Mononuclear cell (primary cell): ENCODE measurements around the gene CMSS1. TPM values are rescaled to one million over a fixed set of nuclear protein-coding genes. Genes with fewer than 3 reads are reported as not detected.

ENCODE experiments used
- H3K27me3 ChIP-seq: 2 replicates; pipeline ENCODE4 v1.6.0; 2011; ENCODE audit warnings: low read length, control low read depth; ENCODE audit not compliant: insufficient read depth
- H3K4me1 ChIP-seq: 2 replicates; pipeline ENCODE4 v1.5.1; 2011; ENCODE audit warnings: mild to moderate bottlenecking, low read length, control low read depth; ENCODE audit not compliant: insufficient read depth
- H3K4me3 ChIP-seq: 2 replicates; pipeline ENCODE4 v1.5.1; 2011; ENCODE audit warnings: mild to moderate bottlenecking, low read length, moderate library complexity
- H3K9me3 ChIP-seq: 2 replicates; pipeline ENCODE4 v1.5.1; 2011; ENCODE audit warnings: low read depth, mild to moderate bottlenecking, control low read depth, low read length
- total RNA-seq: library from RNA; depleted of rRNA; stranded (reverse); fragments of >200 nt; gene quantifications from one replicate; pipeline ENCODE4 v1.2.3, GENCODE V29; 2012

The CMSS1 gene
- total RNA-seq, 1 donor = 4.6 TPM

DNA sequence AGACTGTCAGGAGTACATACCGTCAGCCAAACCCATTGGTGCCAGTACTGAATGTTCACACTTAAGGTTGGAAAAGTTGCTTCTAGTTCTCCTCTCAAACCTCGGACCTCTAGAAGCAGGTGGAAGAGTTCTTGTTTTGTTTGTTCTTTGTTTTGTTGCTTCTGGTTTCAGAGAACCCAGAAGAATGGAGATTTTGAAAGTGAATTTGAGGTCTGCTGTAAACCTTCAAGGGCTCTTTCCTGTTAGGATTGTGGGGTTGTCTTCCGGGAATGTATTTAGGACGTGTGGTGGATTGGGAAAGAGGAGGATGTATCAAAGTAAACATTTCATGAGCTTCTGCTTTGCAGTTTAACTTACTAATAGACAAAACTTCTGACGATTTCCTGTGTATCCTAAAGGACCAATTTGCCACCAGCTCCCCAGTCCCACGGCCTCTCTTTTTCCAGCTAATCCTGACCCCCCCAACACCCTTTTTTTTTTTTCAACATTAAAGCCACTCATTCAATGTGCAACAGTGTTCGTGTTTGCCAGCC is 246.3 kb downstream of the CMSS1 start:
- H3K9me3 ChIP-seq = no peaks in the 10 kb centered on the region
- peaks cover 20% of the 10 kb centered on the region for H3K4me1 ChIP-seq
- no peak overlapping the region for H3K4me3 ChIP-seq
- no peaks in the 10 kb centered on the region for H3K27me3 ChIP-seq

DNA sequence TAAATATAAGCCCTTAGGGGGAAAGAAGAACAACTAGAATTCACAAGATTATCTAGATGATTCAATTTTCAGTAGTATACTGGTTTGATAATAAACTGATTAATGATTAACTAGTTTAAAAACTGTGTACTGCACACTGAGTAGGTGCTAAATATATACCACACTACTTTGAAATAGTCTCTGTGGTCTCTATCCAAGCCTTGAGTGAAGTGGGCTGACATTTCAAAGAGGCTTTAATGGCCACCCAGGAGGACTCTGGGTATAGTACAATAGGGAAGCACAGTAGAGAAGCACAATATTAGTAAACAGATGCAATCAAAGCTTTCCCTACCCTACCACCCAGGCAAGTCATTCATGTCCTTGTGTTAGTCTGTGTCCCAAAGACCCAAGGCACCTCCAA is 249.9 kb downstream of the CMSS1 start:
- Histone ChIP-seq H3K27me3 (no peaks in the 10 kb centered on the region), H3K9me3 (no peaks in the 10 kb centered on the region), H3K4me3 (no peak overlapping the region), H3K4me1 (peaks cover 27% of the 10 kb centered on the region)

DNA sequence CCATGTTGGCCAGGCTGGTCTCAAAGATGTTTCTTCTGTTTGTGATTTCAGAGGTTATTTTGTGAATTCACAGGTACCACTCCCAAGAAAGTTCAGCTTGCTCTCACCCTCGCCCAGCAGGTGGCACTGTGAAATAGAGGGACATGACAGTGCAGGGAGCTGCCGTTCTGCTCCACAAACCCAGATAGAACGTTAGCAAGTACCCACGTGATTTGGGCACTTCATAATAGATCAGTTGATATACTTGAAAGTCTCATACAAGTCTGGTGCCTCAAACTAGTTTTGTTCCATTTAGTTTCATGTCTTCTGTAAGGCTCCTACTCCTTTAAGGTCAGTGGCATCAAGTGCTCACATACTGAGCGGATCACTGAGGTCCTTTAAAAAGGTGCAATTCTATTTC is 251.2 kb downstream of the CMSS1 start:
- Histone ChIP-seq H3K27me3 (no peaks in the 10 kb centered on the region), H3K4me3 (no peak overlapping the region), H3K9me3 (no peaks in the 10 kb centered on the region), H3K4me1 (peaks cover 39% of the 10 kb centered on the region)

DNA sequence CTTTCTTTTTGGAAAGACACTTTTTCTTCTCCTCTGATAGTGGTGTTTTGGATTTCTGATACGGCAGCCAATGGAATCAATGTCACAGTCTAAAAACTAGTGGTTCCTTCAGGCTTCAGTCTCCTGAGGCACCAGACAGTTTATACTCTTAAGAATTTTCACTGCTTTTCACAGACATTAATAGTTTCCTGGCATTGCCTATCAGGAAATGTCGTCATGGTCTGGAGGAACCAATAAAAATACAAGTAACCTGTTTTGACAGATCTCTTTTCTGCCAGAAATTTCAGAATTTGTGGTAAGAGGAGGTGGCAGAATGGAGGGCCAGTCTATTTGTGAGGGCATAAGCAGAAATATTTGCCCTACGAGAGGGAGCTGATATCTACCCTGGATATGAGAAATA is 251.8 kb downstream of the CMSS1 start:
- Histone ChIP-seq H3K4me3 (no peak overlapping the region), H3K9me3 (no peaks in the 10 kb centered on the region), H3K4me1 (peaks cover 46% of the 10 kb centered on the region)

DNA sequence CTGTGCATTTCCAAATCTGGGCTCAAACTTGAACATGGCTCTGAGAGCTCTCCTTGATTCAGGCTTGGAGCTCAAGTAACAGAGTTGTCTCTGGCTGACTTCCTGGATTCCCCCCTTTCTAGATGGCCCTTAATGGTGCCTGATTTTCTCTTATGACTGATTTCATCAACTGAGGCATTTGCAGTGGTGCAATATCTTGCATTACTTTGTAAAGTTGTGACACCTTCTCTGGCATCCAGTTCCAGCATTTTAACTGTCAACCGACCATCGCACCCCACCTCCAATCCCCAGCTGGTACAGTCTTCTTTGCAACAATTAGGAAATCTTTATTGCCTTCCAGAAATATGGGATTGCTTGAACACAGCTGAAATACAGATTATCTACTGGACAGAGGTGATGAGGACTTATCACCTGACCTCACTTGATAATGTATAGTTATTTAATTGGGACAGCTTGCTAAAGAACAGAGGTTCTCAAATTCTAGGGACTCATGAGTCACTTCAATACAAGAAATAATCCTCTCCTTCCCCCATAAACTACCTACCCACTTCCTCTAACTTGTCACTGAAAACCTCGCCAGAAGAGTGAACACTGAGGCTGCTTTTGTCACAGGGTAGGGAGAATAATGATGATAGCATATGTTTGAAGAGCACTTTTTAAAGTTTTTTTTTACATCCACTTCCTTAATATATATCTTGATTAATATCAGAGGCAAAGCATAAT is 254.8 kb downstream of the CMSS1 start:
- no peaks in the 10 kb centered on the region for H3K9me3 ChIP-seq
- no peaks in the 10 kb centered on the region for H3K27me3 ChIP-seq
- no peak overlapping the region for H3K4me3 ChIP-seq
- H3K4me1 ChIP-seq = peaks cover 60% of the 10 kb centered on the region

More for the DNA sequence above, 251.8 kb downstream of the CMSS1 start:
- H3K27me3 ChIP-seq = no peaks in the 10 kb centered on the region

DNA sequence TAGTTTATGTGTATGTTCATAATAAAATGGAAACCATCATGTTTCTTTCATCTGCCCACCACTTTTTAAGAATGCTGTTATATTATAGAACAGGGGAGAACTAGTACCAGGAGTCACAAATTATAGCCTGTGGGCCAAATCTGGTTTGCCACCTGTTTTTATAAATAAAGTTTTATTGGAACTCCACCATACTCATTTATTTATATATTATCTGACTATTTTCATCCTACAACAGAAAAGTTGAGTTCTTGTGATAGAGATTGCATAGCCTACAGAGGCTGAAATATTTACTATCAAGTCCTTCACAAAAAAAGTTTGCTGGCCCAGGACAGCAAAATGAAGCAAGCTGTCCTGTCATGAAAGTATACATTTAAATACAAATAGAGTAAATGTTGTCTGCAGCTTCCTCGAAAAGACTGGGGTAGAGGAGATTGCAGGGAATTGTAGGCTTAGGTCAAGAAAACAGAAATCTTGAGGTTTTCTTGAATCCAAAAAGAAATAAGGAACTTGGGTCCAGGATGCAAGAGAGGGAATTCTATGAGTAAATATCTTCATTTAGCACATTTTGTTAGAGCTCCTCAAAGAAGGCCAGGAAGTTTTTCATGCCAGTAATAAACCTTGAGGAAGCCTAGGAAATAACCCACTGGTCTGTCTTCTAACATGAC is 255.5 kb downstream of the CMSS1 start:
- Histone ChIP-seq H3K27me3 (no peaks in the 10 kb centered on the region), H3K4me1 (peaks cover 60% of the 10 kb centered on the region), H3K4me3 (no peak overlapping the region), H3K9me3 (no peaks in the 10 kb centered on the region)

DNA sequence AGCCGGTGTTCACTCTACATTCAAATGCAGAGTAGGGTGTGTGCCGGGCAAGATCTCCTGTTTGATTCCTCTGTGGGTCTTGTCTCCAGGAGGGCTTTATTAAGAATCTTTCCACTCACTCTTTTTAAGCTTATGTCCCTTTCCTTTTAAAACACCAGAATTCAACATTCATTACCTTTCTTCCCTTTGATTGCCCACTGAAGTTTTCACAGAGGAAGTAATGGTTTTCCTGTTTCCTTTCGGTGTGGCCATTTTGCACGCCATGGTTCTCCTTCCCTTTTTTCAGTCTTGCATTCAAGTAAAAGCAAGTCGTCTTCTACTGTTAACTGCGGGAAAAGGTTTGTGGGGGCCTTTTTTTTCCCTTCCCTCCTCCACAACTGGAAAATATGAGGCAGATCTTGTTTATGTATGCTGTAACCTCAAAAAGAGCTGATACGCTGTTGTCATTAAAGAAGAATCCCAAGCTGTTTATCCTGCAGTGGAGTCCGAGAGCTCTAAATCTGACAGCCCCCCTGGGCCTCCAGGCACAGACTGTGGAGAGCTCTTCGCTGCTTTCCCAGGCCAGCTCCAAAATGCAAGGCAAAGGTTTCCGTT is 256.1 kb downstream of the CMSS1 start:
- H3K9me3 ChIP-seq = no peaks in the 10 kb centered on the region
- peaks cover 58% of the 10 kb centered on the region for H3K4me1 ChIP-seq

DNA sequence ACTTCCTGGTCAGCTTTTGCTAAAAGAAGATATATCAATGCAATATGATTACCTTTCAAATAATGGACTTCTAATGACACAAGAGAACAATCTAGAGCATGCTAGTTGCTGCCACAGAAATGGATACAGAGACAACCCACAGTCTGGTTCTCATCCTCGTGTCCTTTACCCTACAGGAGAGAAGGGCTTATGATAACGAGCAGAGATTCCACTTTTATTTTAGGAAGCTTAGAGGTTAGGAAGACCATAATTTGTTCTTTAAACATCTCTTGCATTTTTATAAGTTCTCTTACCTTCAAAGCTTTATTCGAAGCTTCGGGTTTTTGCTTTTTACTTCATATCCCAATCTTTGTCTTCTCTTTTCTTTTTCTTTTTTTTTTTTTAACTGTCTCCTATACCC is 257.5 kb downstream of the CMSS1 start:
- H3K27me3 ChIP-seq = no peaks in the 10 kb centered on the region
- H3K4me1 ChIP-seq = peaks cover 49% of the 10 kb centered on the region
- no peaks in the 10 kb centered on the region for H3K9me3 ChIP-seq
- H3K4me3 ChIP-seq = no peak overlapping the region

More for the DNA sequence above, 256.1 kb downstream of the CMSS1 start:
- Histone ChIP-seq H3K27me3 (no peaks in the 10 kb centered on the region), H3K4me3 (peak overlapping the region; percentile 11)

DNA sequence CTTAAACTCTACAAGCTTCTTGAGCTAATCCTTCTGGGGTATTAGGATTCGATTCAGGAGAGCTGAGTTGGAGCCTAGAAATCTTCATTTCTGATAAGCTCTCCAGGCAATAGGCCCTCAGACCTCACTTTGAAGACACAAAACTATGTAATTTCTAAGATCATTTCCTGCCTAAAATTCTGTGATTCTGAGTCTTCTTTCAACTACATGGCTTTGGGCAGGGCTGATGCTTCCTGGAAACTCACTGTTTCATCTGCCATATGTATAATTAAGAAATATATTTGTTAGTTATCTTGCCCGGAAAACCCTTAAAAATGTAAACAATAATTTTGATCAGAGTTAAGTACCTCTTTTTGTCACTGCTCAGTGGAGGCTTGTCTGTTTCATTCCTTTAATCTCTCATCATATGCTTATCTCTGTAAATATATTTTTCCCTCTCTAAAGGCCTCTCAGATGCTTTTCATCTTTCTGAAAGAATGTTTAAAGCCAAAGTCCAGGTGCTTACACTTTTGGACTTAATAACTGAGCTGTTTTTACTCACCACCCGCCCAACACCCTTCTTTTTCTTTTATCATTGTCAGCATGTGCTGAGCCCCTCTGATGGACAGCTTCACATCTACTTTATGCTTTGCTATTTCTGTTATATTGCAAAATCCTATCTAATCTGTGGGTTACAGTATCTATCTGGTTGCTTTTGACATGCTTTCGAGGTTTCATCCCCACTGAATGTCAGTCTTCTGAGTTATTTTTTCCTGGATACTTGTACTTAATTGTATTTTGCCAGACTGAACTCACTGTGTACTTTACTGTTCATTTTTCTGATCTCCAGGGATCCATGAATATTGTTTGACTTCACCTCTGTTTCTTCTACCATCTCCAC is 258.4 kb downstream of the CMSS1 start:
- Histone ChIP-seq H3K4me1 (peaks cover 48% of the 10 kb centered on the region), H3K27me3 (no peaks in the 10 kb centered on the region), H3K4me3 (no peak overlapping the region), H3K9me3 (no peaks in the 10 kb centered on the region)

DNA sequence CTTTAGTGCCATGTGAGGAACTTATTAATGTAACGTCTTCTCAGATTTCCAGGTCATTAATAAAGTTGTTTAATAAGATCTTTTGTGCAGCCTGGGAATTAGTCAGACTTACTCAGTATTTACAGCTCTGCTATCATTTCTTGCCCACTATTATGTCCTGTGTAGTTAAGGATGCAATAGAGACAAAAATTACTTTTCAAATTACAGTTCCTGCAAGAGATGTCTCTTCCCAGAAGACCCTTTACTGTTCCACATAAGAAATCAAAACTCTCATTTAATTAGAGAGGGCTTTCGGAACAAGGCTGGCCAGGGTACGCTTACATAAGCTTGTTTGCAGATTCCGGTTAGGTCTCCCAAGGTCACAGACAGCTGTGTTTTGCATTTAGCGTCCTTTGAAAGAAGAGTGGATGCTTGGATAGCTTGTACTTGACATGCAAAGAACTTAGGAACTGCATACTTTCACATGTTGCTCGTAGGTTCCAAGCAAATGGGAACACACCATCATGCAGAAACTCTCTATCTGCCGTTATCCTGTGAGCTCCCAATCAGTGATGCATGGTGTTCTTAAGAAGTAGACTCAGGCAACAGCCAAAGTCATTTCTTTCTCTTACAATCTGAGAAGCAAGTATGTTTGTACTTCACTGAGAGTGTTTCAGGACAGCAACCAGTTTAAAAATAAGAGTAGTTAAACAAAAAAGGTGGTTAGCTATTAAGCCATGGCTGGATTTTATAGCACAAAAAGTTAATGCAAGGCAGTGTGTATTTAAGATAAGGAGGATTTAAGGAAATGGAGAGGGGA is 259.3 kb downstream of the CMSS1 start:
- Histone ChIP-seq H3K4me3 (no peak overlapping the region), H3K4me1 (peaks cover 40% of the 10 kb centered on the region), H3K27me3 (no peaks in the 10 kb centered on the region), H3K9me3 (no peaks in the 10 kb centered on the region)

DNA sequence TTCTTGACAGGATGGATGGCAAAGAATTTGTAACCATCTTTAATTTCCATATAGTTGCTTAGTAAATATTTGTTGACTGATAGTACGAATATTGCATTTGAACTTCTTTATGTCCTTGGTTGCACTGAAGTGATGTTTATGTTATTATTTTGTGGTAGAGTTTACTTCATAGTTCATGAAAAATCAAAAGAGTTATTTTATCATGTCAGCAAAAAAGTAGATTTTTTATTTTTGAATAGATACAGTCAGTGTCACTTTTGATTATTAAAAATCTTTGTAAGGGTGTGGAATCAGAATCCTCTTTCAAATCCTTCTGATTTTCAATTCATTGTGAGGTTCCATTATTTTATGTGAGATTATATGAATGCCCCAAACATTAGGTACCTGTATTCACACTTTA is 261.7 kb downstream of the CMSS1 start:
- Histone ChIP-seq H3K27me3 (no peaks in the 10 kb centered on the region), H3K4me1 (peaks cover 19% of the 10 kb centered on the region), H3K9me3 (no peaks in the 10 kb centered on the region), H3K4me3 (no peak overlapping the region)

DNA sequence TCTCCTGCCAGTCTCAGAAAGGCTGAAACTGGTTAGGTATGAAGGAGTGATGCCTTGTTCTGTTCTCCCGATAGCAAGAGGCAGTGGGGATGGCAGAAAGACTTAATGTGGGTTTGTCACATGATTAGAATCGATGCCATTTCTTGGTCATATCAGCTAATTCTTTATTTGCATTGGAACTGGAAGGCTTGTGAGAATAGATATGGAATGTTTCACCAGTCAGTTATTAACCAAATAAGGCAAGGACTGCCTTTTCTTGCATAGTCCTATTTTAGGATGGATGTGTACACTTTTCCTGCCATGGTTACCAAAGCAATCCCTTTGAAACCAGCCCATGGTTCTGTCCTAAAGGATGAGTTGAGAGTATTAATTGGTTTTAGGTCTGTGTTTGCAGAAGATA is 262.9 kb downstream of the CMSS1 start:
- Histone ChIP-seq H3K4me3 (no peak overlapping the region), H3K9me3 (no peaks in the 10 kb centered on the region), H3K4me1 (peaks cover 9% of the 10 kb centered on the region), H3K27me3 (no peaks in the 10 kb centered on the region)

DNA sequence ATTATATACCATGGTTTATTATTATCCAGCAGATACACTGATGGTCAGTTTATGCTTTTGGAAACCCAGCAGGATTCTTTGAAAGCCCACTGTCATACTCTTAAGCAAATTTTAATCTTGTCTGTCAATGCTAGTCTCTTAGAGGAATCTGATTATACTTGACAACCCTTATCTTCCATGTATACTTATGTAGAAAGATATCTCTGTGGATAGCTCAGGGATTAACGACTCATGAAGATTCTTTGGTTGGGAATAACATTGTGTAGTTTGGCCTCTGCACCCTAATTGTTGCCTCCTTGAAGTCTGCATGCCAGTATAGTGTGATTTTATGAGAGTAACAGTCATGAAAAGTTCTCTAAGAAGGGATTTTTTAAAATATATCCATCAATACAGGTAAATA is 263.6 kb downstream of the CMSS1 start:
- Histone ChIP-seq H3K27me3 (no peaks in the 10 kb centered on the region), H3K4me3 (no peak overlapping the region), H3K4me1 (peaks cover 4% of the 10 kb centered on the region), H3K9me3 (no peaks in the 10 kb centered on the region)
